Neural cell (in vitro differentiated cells): ENCODE measurements around the gene ADAM23. TPM values are rescaled to one million over a fixed set of nuclear protein-coding genes. Genes with fewer than 3 reads are reported as not detected.

Experiments
- H2AFZ ChIP-seq: fragments of 200-600, 300-800 bp; sonication (generic), shearing (Covaris generic); 2 replicates; pipeline ENCODE4 v1.6.0; 2014; ENCODE audit warnings: low read depth, mild to moderate bottlenecking, antibody characterized with exemption, low read length, moderate library complexity
- H3F3A ChIP-seq: fragments of 200-600 bp; shearing (Covaris generic); 2 replicates; pipeline ENCODE4 v1.6.1; 2016; ENCODE audit warnings: mild to moderate bottlenecking, moderate library complexity, mixed read lengths, antibody characterized with exemption, low read length; ENCODE audit not compliant: insufficient read depth, poor library complexity, severe bottlenecking
- H3K27ac ChIP-seq: fragments of 200-600, 300-800 bp; sonication (generic), shearing (Covaris generic); 2 replicates; pipeline ENCODE4 v1.5.1; 2014; ENCODE audit warnings: mild to moderate bottlenecking, low read length, moderate library complexity
- H3K27me3 ChIP-seq: fragments of 300-800, 200-600 bp; sonication (generic), shearing (Covaris generic); 2 replicates; pipeline ENCODE4 v1.6.0; 2014; ENCODE audit warnings: mild to moderate bottlenecking, low read depth, low read length, moderate library complexity; ENCODE audit not compliant: insufficient read depth
- H3K36me3 ChIP-seq: fragments of 300-800, 200-600 bp; sonication (generic), shearing (Covaris generic); 2 replicates; pipeline ENCODE4 v1.5.1; 2014; ENCODE audit warnings: mild to moderate bottlenecking, antibody characterized with exemption, low read length, moderate library complexity; ENCODE audit not compliant: insufficient read depth
- H3K4me2 ChIP-seq: fragments of 300-800, 200-600 bp; sonication (generic), shearing (Covaris generic); 2 replicates; pipeline ENCODE4 v1.6.0; 2014; ENCODE audit warnings: mild to moderate bottlenecking, low read length
- H3K4me3 ChIP-seq: fragments of 300-800, 200-600 bp; sonication (generic), shearing (Covaris generic); 2 replicates; pipeline ENCODE4 v1.5.1; 2014; ENCODE audit warnings: mild to moderate bottlenecking, low read length, moderate library complexity
- H3K79me2 ChIP-seq: fragments of 200-600 bp; shearing (Covaris generic); replicated peaks from 2 replicates; pipeline ENCODE4 v1.6.0; 2014; ENCODE audit warnings: mild to moderate bottlenecking, low read length, moderate library complexity; ENCODE audit not compliant: insufficient read depth
- H3K9ac ChIP-seq: fragments of 300-800, 200-600 bp; sonication (generic), shearing (Covaris generic); 2 replicates; pipeline ENCODE4 v1.6.1; 2016; ENCODE audit warnings: mild to moderate bottlenecking, low read length, mixed read lengths
- H3K9me2 ChIP-seq: fragments of 200-600 bp; shearing (Covaris generic); 2 replicates; pipeline ENCODE4 v1.6.1; 2016; ENCODE audit warnings: mild to moderate bottlenecking, low read length, mixed read lengths; ENCODE audit not compliant: insufficient read depth
- H3K9me3 ChIP-seq: fragments of 200-600, 300-800 bp; sonication (generic), shearing (Covaris generic); 2 replicates; pipeline ENCODE4 v1.6.1; 2016; ENCODE audit warnings: mild to moderate bottlenecking, mixed run types, low read length, moderate library complexity, mixed read lengths
- H4K20me1 ChIP-seq: fragments of 200-600 bp; shearing (Covaris generic); 2 replicates; pipeline ENCODE4 v1.6.1; 2016; ENCODE audit warnings: mild to moderate bottlenecking, mixed run types; ENCODE audit not compliant: insufficient read depth
- CTCF ChIP-seq: fragments of 450-650 bp; IDR thresholded peaks from 2 replicates; pipeline ENCODE4 v1.5.1; 2014; ENCODE audit warnings: antibody characterized with exemption, mild to moderate bottlenecking, moderate library complexity; ENCODE audit not compliant: poor library complexity, severe bottlenecking
- EP300 ChIP-seq: fragments of 450-650 bp; conservative IDR thresholded peaks from 2 replicates; pipeline ENCODE4 v1.6.1; 2014; ENCODE audit warnings: antibody characterized with exemption, mild to moderate bottlenecking, moderate library complexity; ENCODE audit not compliant: poor library complexity, severe bottlenecking
- EZH2 ChIP-seq: fragments of 200-600, 300-800 bp; shearing (Covaris generic), sonication (generic); IDR thresholded peaks from 2 replicates; pipeline ENCODE4 v1.6.1; 2014; ENCODE audit warnings: antibody characterized with exemption, low read length, borderline replicate concordance, mild to moderate bottlenecking; ENCODE audit not compliant: insufficient read depth, poor library complexity, severe bottlenecking
- MXI1 ChIP-seq: fragments of 450-650 bp; conservative IDR thresholded peaks from 2 replicates; pipeline ENCODE4 v1.6.1; 2014; ENCODE audit warnings: antibody characterized with exemption, mild to moderate bottlenecking; ENCODE audit not compliant: poor library complexity, severe bottlenecking
- POLR2AphosphoS5 ChIP-seq: IDR thresholded peaks from 2 replicates; pipeline ENCODE4 v1.6.1; 2012
- RAD21 ChIP-seq: fragments of 450-650 bp; conservative IDR thresholded peaks from 2 replicates; pipeline ENCODE4 v1.6.1; 2014; ENCODE audit warnings: antibody characterized with exemption, mild to moderate bottlenecking, moderate library complexity
- SMC3 ChIP-seq: fragments of 450-650 bp; conservative IDR thresholded peaks from 2 replicates; pipeline ENCODE4 v1.6.1; 2014; ENCODE audit warnings: antibody characterized with exemption, mild to moderate bottlenecking, moderate library complexity; ENCODE audit not compliant: poor library complexity
- TAF1 ChIP-seq: IDR thresholded peaks from 2 replicates; pipeline ENCODE4 v1.6.1; 2012; ENCODE audit warnings: low read depth
- polyA plus RNA-seq: library from polyadenylated mRNA; depleted of rRNA; stranded (reverse); fragments of >200 nt; gene quantifications from 2 replicates; pipeline ENCODE4 v1.2.3, GENCODE V29; 2014
- TF ChIP-seq, protein P1 (sequence below): IDR thresholded peaks from 2 replicates; pipeline ENCODE4 v1.6.1; 2012; ENCODE audit warnings: borderline replicate concordance

Gene ADAM23
- polyA plus RNA-seq, 1 donor from 2014 or later: 75.2 TPM

GRCh38 chr2:206543073-206543472 lies 99.7 kb downstream of the ADAM23 start:
- TF ChIP-seq, protein P1, sequence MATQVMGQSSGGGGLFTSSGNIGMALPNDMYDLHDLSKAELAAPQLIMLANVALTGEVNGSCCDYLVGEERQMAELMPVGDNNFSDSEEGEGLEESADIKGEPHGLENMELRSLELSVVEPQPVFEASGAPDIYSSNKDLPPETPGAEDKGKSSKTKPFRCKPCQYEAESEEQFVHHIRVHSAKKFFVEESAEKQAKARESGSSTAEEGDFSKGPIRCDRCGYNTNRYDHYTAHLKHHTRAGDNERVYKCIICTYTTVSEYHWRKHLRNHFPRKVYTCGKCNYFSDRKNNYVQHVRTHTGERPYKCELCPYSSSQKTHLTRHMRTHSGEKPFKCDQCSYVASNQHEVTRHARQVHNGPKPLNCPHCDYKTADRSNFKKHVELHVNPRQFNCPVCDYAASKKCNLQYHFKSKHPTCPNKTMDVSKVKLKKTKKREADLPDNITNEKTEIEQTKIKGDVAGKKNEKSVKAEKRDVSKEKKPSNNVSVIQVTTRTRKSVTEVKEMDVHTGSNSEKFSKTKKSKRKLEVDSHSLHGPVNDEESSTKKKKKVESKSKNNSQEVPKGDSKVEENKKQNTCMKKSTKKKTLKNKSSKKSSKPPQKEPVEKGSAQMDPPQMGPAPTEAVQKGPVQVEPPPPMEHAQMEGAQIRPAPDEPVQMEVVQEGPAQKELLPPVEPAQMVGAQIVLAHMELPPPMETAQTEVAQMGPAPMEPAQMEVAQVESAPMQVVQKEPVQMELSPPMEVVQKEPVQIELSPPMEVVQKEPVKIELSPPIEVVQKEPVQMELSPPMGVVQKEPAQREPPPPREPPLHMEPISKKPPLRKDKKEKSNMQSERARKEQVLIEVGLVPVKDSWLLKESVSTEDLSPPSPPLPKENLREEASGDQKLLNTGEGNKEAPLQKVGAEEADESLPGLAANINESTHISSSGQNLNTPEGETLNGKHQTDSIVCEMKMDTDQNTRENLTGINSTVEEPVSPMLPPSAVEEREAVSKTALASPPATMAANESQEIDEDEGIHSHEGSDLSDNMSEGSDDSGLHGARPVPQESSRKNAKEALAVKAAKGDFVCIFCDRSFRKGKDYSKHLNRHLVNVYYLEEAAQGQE: no peak
- TF ChIP-seq TAF1: no peak
- no peak for TF ChIP-seq EP300
- TF ChIP-seq POLR2AphosphoS5: no peak
- no peak for TF ChIP-seq RAD21
- no peak for TF ChIP-seq EZH2
- TF ChIP-seq SMC3: no peak
- no peak for TF ChIP-seq CTCF
- no peak for TF ChIP-seq MXI1
- Histone ChIP-seq H3K27me3 (no peaks in the 10 kb centered on the region), H3K4me2 (no peak overlapping the region), H4K20me1 (no peaks in the 10 kb centered on the region), H3K9me2 (no peaks in the 10 kb centered on the region), H2AFZ (no peak overlapping the region), H3F3A (no peaks in the 10 kb centered on the region), H3K4me3 (no peak overlapping the region), H3K79me2 (no peaks in the 10 kb centered on the region), H3K36me3 (no peaks in the 10 kb centered on the region), H3K27ac (no peak overlapping the region), H3K9me3 (no peaks in the 10 kb centered on the region), H3K9ac (no peak overlapping the region)

DNA sequence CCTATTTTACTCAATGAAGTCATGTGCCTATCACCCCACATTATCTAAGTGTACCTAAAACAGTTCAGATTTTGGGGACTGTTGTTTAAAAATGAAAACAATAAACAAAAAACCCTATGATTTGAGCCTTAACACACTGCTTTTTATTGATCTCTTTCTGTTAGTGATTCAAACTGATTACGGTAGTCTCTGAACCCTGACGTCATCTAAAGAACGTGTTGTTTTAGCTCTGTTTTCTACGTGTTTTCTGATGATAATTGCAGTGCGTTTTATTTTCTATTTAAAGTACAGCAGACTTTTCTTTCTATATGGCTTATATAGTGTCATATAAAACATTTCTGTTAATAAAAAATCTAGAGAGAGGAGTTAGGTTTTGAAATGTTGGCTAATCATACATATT lies 105.1 kb downstream of the ADAM23 start:
- H3K9me2 ChIP-seq: no peaks in the 10 kb centered on the region
- H3K79me2 ChIP-seq: no peaks in the 10 kb centered on the region
- H3K4me2 ChIP-seq: no peak overlapping the region
- H3K9ac ChIP-seq: no peak overlapping the region
- TF ChIP-seq EZH2 (no peak), SMC3 (no peak), RAD21 (no peak), POLR2AphosphoS5 (no peak)
- TF ChIP-seq, protein P1: no peak
- no peak overlapping the region for H3K27ac ChIP-seq
- H3K36me3 ChIP-seq: no peaks in the 10 kb centered on the region
- no peak overlapping the region for H3K4me3 ChIP-seq
- H3F3A ChIP-seq: no peaks in the 10 kb centered on the region
- no peaks in the 10 kb centered on the region for H3K27me3 ChIP-seq
- no peaks in the 10 kb centered on the region for H3K9me3 ChIP-seq
- no peaks in the 10 kb centered on the region for H4K20me1 ChIP-seq
- no peak overlapping the region for H2AFZ ChIP-seq
